NCI-H146 (cell line): ENCODE results near the gene MRPL10.

Experiments used
- DNase-seq: peaks from one replicate; lab custom pipeline; 2025; lab: John Stamatoyannopoulos, UW

Gene MRPL10

GRCh38 chr17:47839071-47839470, 7.7 kb upstream of the MRPL10 start:
- no peak for DNase-seq

- no peak for DNase-seq
Observed at GRCh38 chr17:47838636-47839035, 7.3 kb upstream of the MRPL10 start.

GRCh38 chr17:47837401-47838039, 6.2 kb upstream of the MRPL10 start:
- DNase-seq = no peak

- no peak for DNase-seq
Observed at GRCh38 chr17:47836601-47837000, 5.3 kb upstream of the MRPL10 start.

- no peak for DNase-seq
Observed at GRCh38 chr17:47834756-47835155, 3.4 kb upstream of the MRPL10 start.

GRCh38 chr17:47831934-47832327, 590 bp upstream of the MRPL10 start:
- no peak for DNase-seq

GRCh38 chr17:47830396-47831002, 842 bp downstream of the MRPL10 start:
- no peak for DNase-seq

GRCh38 chr17:47829870-47830269, 1.5 kb downstream of the MRPL10 start:
- DNase-seq = no peak

- no peak for DNase-seq
Observed at GRCh38 chr17:47823519-47823918, 7.8 kb downstream of the MRPL10 start.

- DNase-seq = no peak
Observed at GRCh38 chr17:47822785-47823184, 8.6 kb downstream of the MRPL10 start.

GRCh38 chr17:47821424-47822391, 9.6 kb downstream of the MRPL10 start, which contains the start of gene OSBPL7:
Gene OSBPL7, minus strand, starts transcription at chr17:47821794. Its CDS starts 1,516 bp downstream, at chr17:47820278.
- DNase-seq = peak; percentile 88

GRCh38 chr17:47821031-47821423, 10.3 kb downstream of the MRPL10 start:
- DNase-seq = peak; percentile 8

- DNase-seq = no peak
Observed at GRCh38 chr17:47820033-47820789, 11.1 kb downstream of the MRPL10 start.

GRCh38 chr17:47819475-47819874, 11.9 kb downstream of the MRPL10 start:
- DNase-seq = no peak

GRCh38 chr17:47818002-47818695, 13.2 kb downstream of the MRPL10 start:
- no peak for DNase-seq

GRCh38 chr17:47816947-47817346, 14.4 kb downstream of the MRPL10 start:
- DNase-seq = no peak

- no peak for DNase-seq
Observed at GRCh38 chr17:47816111-47816735, 15.1 kb downstream of the MRPL10 start.

GRCh38 chr17:47815106-47815918, 16.0 kb downstream of the MRPL10 start:
- no peak for DNase-seq

- no peak for DNase-seq
Observed at GRCh38 chr17:47813512-47814031, 17.8 kb downstream of the MRPL10 start.

GRCh38 chr17:47813077-47813476, 18.3 kb downstream of the MRPL10 start:
- no peak for DNase-seq
